HEK293 (cell line): ENCODE results near the gene SPINK13.
"Not testable (repeated sequence)": the region's sequence is repeated elsewhere in the genome, so short reads cannot be mapped to it uniquely, and the experiment has no call there.

Experiments
- CTCF ChIA-PET: fragments of 350-600 bp; formaldehyde crosslinking; extraction: SDS; loops from one replicate; lab custom pipeline; 2021; ENCODE audit warnings: antibody characterized with exemption; lab: Yijun Ruan, JAX
- POLR2A ChIA-PET: fragments of 300-600 bp; formaldehyde crosslinking; extraction: SDS; loops from one replicate; lab custom pipeline; 2020; ENCODE audit warnings: antibody characterized with exemption, inconsistent platforms; lab: Yijun Ruan, JAX
- H3K27ac ChIP-seq: fragments of 200-500 bp; sonication (Bioruptor generic); 2 replicates; pipeline ENCODE4 v1.5.1; 2014; ENCODE audit warnings: low read depth, low read length, control low read depth, inconsistent platforms; ENCODE audit errors: extremely low read depth
- H3K36me3 ChIP-seq, 2 experiments: fragments of 200-500 bp in 1 of 2; sonication (Bioruptor generic) in 1 of 2; 1 replicate in 1 of 2; 2 replicates in 1 of 2; pipeline ENCODE4 v1.5.1; 2014 to 2017; ENCODE audit warnings: inconsistent platforms in 2 of 2, low read length in 2 of 2; ENCODE audit not compliant: control insufficient read depth in 2 of 2, insufficient read depth in 1 of 2
- H3K4me1 ChIP-seq: fragments of 200-500 bp; sonication (Bioruptor generic); 2 replicates; pipeline ENCODE4 v1.5.1; 2014; ENCODE audit warnings: mild to moderate bottlenecking, low read length, inconsistent platforms; ENCODE audit not compliant: control insufficient read depth, insufficient read depth
- H3K4me3 ChIP-seq: 2 replicates; pipeline ENCODE4 v1.5.1; 2011; ENCODE audit warnings: low read depth, mild to moderate bottlenecking, control low read depth, low read length, moderate library complexity
- H3K9me3 ChIP-seq: fragments of 200-500 bp; sonication (Bioruptor generic); 2 replicates; pipeline ENCODE4 v1.5.1; 2014; ENCODE audit warnings: low read depth, low read length, inconsistent platforms; ENCODE audit not compliant: control insufficient read depth, insufficient read depth
- HOXA7 ChIP-seq: sonication (generic); formaldehyde crosslinking; IDR thresholded peaks from 2 replicates; pipeline ENCODE4 v1.8.1; 2022; ENCODE audit warnings: missing genetic modification reagents, borderline replicate concordance
- HOXC10 ChIP-seq: sonication (generic); formaldehyde crosslinking; IDR thresholded peaks from 2 replicates; pipeline ENCODE4 v1.8.1; 2023; ENCODE audit warnings: mild to moderate bottlenecking, missing genetic modification reagents
- IKZF3 ChIP-seq: fragments of 450-650 bp; IDR thresholded peaks from 2 replicates; pipeline ENCODE4 v1.5.0; 2018; ENCODE audit warnings: missing biosample characterization, mild to moderate bottlenecking, missing genetic modification characterization, moderate library complexity
- PRDM10 ChIP-seq: fragments of 450-650 bp; formaldehyde crosslinking; IDR thresholded peaks from 2 replicates; pipeline ENCODE4 v1.5.1; 2016; ENCODE audit warnings: missing biosample characterization, missing genetic modification characterization
- REST ChIP-seq: fragments of 450-650 bp; formaldehyde crosslinking; IDR thresholded peaks from 2 replicates; pipeline ENCODE4 v1.5.1; 2016; ENCODE audit warnings: missing biosample characterization, missing genetic modification characterization
- ZBTB8A ChIP-seq: fragments of 450-650 bp; formaldehyde crosslinking; IDR thresholded peaks from 2 replicates; pipeline ENCODE4 v1.5.1; 2016; ENCODE audit warnings: missing biosample characterization, missing genetic modification characterization
- ZIC2 ChIP-seq: fragments of 450-650 bp; formaldehyde crosslinking; IDR thresholded peaks from 2 replicates; pipeline ENCODE4 v1.5.1; 2016; ENCODE audit warnings: missing biosample characterization, missing genetic modification characterization
- ZNF146 ChIP-seq: fragments of 450-650 bp; formaldehyde crosslinking; IDR thresholded peaks from 2 replicates; pipeline ENCODE4 v1.5.1; 2016; ENCODE audit warnings: missing biosample characterization, missing genetic modification characterization
- ZNF280D ChIP-seq: fragments of 450-650 bp; formaldehyde crosslinking; IDR thresholded peaks from 2 replicates; pipeline ENCODE4 v1.5.1; 2016; ENCODE audit warnings: missing biosample characterization, missing genetic modification characterization
- ZNF830 ChIP-seq: fragments of 450-650 bp; IDR thresholded peaks from 2 replicates; pipeline ENCODE4 v1.5.0; 2018; ENCODE audit warnings: missing biosample characterization, missing genetic modification characterization, low read depth, mild to moderate bottlenecking, moderate library complexity

SPINK13 gene

GRCh38 chr5:148267962-148268361 lies 632 bp upstream of the SPINK13 start:
- no peaks in the 10 kb centered on the region for H3K36me3 ChIP-seq
- no peak overlapping the region for H3K4me3 ChIP-seq
- no peaks in the 10 kb centered on the region for H3K4me1 ChIP-seq
- no peak overlapping the region for H3K27ac ChIP-seq
- TF ChIP-seq IKZF3 (tag by site-specific recombination): no peak
- TF ChIP-seq ZBTB8A: no peak
- TF ChIP-seq HOXC10 (CRISPR knock-in tag): no peak
- TF ChIP-seq ZNF830 (tag by site-specific recombination): no peak
- no peak for TF ChIP-seq HOXA7 (CRISPR knock-in tag)
- no peaks in the 10 kb centered on the region for H3K9me3 ChIP-seq
- ChIA-PET POLR2A (no interaction called here), CTCF (interaction anchor here (0.5 to 0.6 kb wide), 2 partner anchors 88 to 1508 kb away, joined by 3 to 4 read pairs; no protein-coding TSS in a partner anchor)

GRCh38 chr5:148275129-148275528 lies 6.5 kb downstream of the SPINK13 start:
- H3K4me1 ChIP-seq, H3K9me3 ChIP-seq, CTCF ChIA-PET, H3K27ac ChIP-seq, H3K4me3 ChIP-seq, POLR2A ChIA-PET, H3K36me3 ChIP-seq: not testable (repeated sequence)
- peak; percentile 87 for TF ChIP-seq ZNF146 (tag by site-specific recombination)
- 0 out of 2 replicates have a peak, but pooled peaks have one; percentile 10 for TF ChIP-seq ZNF280D

GRCh38 chr5:148280893-148281292 lies 12.3 kb downstream of the SPINK13 start:
- H3K9me3 ChIP-seq, H3K27ac ChIP-seq, H3K4me3 ChIP-seq, POLR2A ChIA-PET, H3K36me3 ChIP-seq, H3K4me1 ChIP-seq: not testable (repeated sequence)
- CTCF ChIA-PET: interaction anchor here (0.6 to 2.4 kb wide), 2 partner anchors 35 to 93 kb away, joined by 5 to 15 read pairs; no protein-coding TSS in a partner anchor
- peak; percentile 46 for TF ChIP-seq ZIC2

GRCh38 chr5:148281336-148281735 lies 12.7 kb downstream of the SPINK13 start:
- H3K4me3 ChIP-seq, H3K36me3 ChIP-seq, H3K4me1 ChIP-seq, H3K9me3 ChIP-seq, POLR2A ChIA-PET, H3K27ac ChIP-seq: not testable (repeated sequence)
- CTCF ChIA-PET: interaction anchor here (0.6 to 2.4 kb wide), 2 partner anchors 35 to 93 kb away, joined by 5 to 15 read pairs; no protein-coding TSS in a partner anchor

- Histone ChIP-seq H3K27ac (no peak overlapping the region), H3K9me3 (no peaks in the 10 kb centered on the region), H3K4me1 (no peaks in the 10 kb centered on the region), H3K36me3 (no peaks in the 10 kb centered on the region), H3K4me3 (no peak overlapping the region)
- ChIA-PET POLR2A (no interaction called here), CTCF (interaction anchor here (0.6 to 3.3 kb wide), 21 partner anchors 8 to 439 kb away, joined by 3 to 59 read pairs (median 4); no protein-coding TSS in a partner anchor)
- TF ChIP-seq REST (no peak), PRDM10 (tag by site-specific recombination) (peak; percentile 59)
Measured at GRCh38 chr5:148290271-148291195, 21.9 kb downstream of the SPINK13 start.
